Measurements from ENCODE around the gene DNAI7.

DNA sequence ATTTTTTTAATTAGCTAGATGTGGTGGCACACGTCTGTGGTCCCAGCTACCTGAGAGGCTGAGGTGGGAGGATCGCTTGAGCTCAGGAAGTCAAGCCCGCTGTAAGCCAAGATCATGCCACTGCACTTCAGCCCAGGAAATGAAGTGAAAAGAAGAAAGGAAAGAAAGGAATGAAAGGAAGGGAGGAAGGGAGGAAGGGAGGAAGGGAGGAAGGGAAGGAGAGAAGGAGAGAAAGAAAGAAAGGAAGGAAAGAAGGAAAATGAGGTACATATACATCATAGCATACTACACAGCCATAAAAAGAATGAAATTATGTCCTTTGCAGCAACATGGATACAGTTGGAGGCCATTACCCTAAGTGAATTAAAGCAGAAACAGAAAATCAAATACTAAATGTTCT lies 12.2 kb downstream of the DNAI7 start:
- TF ChIP-seq CTCF (IDR thresholded peaks at IDR 0.05 in 4 of 5, conservative IDR thresholded peaks at IDR 0.05 in 1 of 5) (no peak), POLR2A (IDR thresholded peaks at IDR 0.05) (no peak)
